Activated CD4-positive, alpha-beta T cell treated with anti-CD3 and anti-CD28 coated beads, Interleukin-2, amount 50 U/mL, for 1 hour (primary cell): ENCODE results near the gene OBSL1.

Source experiments
- DNase-seq: peaks from one replicate; pipeline ENCODE4 v3.0.0-alpha.2; 2020

OBSL1 gene

DNA sequence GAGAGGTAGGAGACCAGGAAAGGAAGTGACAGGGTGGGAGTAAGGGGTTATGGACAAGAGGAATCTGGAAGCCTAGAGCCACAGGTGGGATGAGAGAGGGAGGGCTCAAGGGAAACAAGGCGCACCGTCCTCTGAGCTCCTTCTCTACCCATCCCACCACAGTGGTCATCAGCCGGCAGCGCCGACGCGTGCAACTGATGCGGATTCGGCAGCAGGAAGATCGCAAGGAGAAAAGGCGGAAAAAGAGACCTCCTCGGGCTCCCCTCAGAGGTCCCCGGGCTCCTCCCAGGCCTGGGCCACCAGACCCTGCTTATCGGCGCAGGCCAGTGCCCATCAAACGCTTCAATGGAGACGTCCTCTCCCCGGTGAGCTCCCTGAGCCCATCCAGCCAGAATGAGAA is 22.3 kb downstream of the OBSL1 start:
- no peak for DNase-seq

DNA sequence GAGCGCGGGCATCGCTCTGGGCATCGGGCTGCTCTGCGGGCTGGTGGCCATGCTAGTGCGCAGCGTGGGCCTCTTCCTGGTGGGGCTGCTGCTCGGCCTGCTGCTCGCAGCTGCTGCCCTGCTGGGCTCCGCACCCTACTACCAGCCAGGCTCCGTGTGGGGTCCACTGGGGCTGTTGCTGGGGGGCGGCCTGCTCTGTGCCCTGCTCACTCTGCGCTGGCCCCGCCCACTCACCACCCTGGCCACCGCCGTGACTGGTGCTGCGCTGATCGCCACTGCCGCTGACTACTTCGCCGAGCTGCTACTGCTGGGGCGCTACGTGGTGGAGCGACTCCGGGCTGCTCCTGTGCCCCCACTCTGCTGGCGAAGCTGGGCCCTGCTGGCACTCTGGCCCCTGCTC is 23.7 kb downstream of the OBSL1 start:
- DNase-seq: no peak

DNA sequence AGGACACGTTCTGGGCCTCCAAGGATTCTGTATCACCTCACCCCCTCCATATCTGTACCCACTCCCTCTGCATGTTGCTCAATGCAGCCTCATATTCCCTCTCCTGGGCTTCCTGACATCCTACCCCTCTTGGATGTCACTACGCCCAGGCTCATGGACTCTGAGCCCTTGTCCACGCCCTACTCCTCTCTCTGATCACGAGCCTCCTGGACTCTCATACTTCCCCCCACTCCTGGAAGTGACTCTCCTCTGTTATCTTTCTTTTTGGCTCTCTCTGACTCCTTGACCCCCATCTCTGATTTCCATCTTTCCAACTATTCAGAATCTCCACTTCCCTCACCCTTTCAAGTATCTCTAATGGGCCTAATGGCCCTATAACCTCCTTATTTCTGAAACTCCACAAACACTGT is 25.4 kb downstream of the OBSL1 start:
- DNase-seq: no peak

DNA sequence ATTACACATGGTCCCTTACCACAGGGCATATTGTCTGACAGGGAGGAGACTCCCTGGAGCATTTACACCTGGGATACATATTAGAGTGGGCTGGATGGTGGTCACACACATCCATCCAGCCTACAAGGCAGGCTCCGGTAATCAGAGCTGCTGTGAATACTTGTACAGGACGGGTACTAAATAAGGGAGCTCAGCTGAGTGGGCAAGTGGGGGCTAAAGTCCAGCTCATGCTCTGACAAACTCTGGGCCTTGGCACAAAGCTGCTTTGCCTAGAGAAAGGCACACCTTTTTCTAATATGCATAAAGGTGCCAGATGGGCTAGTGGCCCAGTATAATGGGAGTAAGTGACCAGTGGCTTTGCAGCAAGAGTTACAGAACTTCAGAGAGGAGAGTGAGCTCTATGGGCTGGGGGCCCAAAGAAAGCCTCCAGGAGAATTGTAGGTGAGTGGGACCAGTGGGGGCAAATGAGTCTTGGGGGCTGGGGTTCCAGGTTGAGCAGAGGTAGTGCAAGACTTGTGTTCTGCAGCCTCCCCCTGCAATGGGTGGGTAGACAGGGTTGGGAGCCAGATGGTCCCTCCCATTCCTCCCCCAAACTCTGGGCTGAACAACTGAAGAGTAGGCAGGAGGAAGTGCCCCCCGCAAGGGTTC is 25.9 kb downstream of the OBSL1 start:
- DNase-seq: no peak

DNA sequence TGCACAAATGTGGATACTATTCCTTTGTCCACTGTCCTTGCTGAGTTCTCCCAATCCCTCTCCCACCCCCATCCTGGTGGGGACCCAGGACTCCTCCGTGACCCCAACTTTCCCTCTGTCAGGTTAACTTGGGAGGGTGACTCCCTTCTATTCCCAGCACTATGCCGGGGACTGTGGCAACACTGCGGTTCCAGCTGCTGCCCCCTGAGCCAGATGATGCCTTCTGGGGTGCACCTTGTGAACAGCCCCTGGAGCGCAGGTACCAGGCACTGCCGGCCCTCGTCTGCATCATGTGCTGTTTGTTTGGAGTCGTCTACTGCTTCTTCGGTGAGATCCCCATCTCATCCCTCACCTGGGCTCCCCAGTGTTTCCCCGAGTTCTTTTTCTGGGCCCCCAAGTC is 26.8 kb downstream of the OBSL1 start:
- no peak for DNase-seq

DNA sequence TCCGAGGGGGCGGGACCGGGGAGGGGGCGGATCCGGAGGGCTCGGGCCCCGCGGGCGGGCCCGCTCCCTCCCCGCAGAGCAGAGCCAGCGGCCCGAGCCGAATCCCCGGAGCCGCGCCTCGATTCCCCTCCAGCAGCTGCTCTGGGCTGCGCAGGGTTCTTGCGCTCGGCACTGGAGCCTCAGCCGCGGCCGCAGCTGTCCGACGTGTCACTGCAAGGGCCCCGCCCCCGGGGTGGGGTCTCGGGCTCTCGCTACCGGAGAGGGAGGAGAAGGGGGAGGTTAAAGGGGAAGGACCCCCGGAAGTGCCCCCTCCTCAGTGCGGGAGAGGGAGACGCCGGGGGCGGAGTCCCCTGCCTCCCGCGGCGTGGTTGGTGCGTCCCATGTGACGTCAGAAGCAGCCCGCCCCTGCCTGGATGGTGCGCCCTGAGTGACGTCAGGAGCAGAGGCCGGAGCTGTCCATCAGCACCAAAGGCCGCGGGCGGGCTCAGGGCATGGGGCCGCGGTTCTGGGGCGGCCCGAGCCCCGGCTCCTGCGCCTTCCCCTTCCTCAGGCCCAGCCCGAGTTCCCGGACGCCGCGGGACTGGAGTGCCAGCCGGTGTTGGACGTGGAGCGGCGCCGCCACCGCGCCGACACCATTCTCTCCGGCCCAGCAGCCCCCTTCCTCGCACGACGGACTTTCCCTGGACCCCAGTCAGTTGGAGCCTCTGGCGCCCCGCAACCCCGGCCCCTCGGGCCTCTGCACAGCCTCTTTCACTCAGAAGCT is 27.6 kb downstream of the OBSL1 start, which contains the start of the genes CHPF and TMEM198:
Gene CHPF, minus strand, starts transcription at position 214 of the 763 bp plus-strand sequence. CDS start 271 bp downstream, outside the sequence.
Gene TMEM198, plus strand, starts transcription at position 433 of the 763 bp plus-strand sequence. CDS start 700 bp downstream, outside the sequence.
- DNase-seq: peak; percentile 92

DNA sequence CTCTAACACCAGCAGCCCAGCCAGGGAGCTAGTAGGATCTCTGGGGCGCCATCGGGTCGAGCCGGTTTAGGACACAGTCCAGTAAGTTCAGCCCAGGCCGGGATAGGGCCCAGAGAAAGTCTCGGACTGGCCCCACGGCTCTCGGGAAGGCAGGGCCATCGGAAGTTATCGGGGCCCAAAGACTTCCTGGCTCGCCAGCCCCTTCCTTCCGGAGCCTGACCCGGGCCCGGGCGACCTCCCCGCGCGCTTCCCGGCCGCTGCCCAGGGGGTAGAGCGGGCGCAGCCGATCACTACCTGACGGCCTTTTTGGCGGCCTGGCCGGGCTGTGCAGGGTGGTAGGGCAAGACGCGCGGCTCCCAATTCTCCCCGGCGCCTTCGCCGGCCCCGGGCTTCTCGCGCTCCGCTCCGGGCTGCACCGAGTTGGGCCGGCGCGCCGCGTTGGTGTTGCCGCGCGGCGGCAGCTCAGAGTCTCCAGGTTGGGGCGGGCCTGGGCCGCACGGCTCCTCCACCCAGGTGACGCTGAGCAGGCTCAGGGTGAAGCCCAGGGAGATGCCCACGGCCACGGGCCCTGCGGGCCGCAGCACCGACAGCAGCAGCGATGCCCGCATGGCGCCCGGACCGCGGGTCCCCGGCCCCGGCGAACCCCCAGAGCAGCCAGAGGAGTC is 28.3 kb downstream of the OBSL1 start:
- no peak for DNase-seq

DNA sequence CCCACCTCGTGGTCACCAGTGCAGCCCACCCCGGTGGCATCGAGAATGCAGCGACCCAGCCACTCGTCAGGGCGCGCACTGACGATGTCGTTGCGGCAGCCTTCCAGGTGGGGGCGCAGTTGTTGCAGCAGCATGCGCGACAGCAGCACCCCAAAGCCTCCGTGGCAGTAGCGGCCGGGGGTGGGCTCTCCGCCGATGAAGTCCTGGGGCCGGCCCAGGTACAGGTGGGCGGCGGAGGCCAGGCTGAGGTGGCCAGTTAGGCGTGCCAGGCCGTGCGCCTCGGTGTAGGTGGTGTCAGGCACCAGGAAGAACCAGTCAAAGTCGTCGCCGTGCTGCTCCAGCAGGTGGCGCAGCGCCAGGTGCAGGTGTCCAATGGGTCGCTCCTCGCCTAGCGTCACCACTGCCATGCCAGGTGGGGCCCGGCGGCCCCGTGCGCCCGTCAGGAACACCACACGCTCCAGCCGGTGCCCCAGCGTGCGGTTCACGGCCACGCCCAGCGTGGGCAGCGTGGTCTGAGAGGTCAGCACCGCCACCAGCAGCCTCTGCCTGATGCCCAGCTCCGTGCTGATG is 29.6 kb downstream of the OBSL1 start:
- DNase-seq: peak; percentile 86

DNA sequence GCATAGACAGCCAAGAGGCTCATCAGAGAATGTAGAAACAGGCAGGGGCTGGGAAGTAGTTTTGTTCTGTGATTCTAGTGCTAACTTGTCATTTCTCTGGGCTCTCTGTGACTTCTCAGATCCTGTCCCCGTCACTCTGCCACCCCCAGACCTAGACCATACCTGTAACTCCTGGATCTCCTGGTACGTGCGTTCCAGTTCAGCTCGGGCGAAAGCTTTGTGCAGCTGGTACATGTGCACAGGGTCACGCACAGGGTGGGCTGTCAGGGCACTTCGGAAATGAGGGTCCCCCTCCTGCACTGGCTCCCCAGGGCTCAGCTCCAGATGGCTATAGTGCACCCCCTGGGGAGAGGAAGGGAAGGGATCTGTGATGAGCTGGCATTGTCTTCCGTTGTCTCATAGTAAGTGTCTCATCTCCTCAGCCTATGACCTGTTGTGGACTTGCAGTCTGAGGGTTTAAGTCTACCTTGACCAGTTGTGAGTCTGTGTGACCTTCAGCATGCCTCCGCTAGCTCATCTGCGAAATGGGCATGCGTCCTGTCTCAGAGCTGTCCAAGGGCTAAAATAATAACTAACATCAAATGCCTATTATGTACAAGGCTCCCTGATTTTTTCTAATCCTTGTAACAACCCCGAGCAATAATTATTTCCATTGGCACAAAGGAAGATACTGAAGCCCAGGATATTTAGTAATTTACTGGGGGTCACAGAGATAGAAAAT is 30.4 kb downstream of the OBSL1 start:
- DNase-seq: no peak

DNA sequence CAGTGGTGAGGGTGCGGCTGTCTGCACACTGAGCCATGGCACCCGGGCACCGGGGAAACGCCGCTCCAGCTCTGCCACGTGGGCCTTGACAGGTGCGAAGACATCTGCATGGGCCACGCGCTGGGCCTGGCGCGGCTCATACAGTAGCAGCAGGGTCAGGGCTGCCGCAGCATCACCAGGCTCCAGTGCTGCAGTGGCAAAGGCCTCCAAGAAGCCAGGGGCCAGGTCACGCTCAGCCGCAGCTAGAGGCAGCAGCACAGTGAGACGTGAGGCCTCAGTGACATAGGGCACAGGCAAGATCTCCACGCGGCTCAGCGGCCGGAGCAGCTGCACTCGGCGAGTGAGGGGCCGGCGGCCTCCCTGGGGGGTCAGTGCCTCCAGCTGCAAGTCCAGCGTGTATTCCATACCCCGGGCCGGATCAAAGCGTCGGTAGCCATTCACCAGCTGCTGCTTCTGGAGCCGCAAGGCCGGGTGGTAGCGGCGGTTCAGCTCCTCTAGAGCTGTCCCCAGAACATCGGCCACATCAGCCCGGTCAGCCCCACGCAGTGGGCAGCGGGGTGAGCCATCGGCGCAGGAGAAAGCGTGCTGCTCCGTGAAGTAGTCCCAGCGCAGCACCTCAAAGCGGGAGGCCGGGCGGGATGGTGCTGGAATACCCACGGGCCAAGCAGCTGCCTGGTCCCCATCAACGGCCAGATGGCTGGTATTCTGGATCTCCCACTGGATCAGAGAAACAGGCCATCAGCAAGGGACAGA is 31.2 kb downstream of the OBSL1 start:
- DNase-seq: no peak

DNA sequence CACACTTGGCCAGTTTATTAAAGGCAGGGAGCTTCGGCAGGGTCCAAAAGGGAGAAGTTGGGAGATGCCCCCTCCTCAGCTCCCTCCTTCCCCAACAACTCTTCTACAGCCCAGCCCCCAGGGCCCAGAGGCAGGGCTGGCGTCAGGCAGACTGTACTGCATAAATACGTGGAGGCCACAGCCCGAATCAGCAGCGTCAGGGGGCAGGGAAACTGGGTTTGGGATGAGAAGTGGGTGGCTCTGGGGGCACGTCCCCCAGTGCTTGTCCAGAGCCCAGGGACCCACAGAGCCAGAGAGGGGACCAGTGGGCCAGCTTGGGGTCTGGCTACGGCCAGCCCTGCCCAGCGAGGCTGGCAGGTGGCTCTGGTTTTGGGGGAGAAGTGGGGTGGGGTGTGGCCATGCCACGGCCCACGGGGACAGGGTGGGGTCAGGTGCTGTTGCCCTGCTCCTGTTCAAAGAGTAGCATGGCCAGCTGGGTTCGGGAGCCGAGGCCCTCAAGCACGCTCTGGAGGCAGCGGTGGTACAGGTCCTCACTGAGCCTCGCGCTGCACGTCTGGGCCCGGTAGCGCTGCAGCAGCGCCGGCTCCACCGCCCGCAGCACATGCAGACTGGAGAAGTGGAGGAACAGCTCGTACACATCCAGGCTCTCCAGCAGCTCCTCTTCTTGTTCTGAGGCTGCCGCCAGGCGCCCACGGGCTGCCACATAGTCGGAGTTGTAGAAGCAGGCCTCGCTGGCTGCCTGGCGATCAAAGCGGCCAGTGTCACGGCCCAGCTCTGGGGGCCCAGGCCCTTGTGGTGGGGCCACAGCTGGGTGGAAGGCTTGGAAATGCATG is 32.2 kb downstream of the OBSL1 start:
- DNase-seq: no peak

DNA sequence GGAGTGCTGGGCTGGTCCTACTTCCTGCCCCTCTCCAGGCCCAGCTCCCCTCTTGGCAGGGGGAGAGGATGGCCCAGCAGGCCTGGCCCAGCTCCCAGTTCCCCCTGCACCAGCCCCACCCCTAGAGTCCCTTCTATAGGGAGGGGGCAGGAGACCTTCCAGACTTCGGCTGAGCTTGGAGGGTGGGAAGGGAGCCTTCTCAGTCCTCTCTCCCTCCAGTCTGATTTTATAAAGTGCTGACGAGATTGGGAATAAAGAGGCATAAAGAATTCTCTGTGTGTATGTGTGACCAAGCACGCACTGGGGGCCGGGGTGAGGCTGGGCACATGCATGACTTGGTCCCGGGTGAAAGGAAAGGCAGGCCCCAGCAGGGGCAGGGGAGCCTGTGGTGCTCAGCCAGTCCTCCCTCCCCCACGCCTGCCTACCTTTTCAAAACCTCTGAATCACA is 32.8 kb downstream of the OBSL1 start:
- DNase-seq: no peak

DNA sequence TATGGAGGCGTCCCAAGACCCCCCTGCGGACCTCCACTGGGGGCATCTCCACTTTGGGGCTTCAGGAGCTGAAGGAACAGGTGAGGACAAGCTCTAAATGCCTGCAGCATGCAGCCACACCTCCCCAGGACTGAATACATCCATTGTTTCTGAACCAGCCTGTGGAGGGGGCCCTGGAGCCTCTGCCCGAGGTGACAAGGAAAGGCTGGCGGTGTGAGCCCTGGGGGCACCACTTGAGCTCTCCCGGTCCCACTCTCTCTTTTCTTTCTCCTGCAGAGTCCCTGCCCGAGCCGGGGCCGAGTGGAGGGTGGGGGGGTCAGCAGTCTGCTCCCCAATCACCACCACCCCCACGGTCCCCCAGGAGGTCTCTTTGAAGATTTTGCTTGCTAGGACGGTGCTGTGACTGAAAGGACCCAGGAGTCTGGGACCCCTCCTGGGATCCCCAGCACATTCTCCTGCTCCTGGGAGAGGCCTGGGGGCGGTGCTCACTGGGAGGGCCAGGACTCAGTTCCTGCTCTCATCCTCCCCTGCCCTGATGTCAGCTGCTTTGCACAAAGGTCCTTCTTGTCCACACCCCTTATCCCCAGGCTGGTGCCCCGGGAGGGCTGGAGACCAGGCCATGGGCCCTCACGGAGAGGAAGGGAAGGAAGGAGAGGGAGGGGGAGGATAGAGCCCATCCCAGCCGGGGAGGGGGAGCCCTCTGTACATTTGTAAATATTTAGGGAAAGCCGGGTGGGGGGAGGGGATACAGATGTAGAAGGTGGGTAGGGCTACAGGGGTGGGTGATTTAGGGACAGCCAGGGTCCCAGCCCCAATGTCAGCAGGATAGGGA is 33.5 kb downstream of the OBSL1 start:
- no peak for DNase-seq

DNA sequence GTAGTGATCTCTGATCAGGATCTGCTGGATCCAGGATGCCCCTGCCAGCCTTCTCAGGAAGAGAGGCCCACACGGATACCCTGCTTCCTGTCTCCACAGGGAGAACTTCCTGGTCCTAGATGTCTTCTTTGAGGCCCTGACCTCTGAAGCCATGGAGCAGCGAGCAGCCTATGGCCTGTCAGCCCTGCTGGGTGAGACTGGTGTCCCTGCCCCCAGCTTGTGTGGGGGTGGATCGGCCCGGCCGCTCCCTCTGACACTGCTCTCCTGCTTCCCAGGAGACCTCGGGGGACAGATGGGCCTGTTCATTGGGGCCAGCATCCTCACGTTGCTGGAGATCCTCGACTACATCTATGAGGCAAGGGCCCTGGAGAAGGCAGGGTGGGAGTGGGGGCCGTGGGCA is 34.4 kb downstream of the OBSL1 start:
- DNase-seq: no peak

DNA sequence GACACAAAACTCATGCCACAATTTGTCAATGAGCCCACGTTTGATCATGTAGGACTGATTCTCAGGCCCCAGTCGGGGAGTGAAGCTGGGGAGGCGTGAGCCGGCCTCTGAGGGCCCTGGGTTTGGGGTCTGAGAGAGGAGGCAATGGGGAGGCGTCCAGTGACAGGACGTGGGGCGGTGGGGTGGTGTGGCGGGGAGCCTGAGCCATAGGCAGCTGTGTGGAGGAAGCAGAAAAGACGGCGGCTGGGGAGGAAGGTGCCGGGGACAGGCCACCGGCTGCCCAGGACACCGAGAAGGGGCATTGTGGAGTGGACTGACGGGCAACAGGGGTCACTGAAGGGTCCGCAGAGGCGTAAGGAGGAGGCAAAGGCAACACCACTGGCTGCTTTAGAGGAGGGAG is 34.9 kb downstream of the OBSL1 start:
- no peak for DNase-seq

DNA sequence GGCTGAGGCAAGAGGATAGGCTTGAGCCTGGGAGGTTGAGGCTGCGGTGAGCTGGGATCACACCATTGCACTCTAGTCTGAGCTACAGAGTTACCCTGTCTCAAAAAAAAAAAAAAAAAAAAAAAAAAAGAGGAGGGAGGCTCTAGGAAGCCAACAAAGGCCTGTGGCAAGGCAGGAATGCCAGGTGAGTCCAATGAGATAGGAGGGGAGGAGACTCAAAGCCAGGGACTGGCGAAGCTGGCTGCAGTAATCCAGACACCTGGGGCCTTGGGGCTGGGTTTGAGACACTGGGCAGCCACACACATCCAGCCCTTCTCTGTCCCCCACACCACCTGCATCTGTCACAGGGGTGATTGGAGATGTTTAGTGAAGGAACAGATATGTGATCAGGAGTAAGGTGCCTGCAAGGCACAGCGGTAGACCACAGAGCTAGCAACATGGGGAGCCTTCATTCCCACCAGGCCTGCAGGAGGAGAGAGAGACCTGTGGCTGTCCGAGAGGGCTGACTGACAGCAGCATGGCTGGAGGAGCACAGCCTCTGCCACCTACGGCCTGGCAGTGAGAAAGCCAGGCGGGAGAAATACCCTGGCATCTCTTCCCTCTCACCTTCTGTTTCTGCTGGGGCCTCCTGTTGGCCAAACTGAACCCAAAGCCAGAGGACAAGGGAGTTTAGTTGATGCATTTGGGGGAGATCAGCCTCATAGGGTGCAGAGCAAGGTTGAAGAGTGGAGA is 37.2 kb downstream of the OBSL1 start:
- DNase-seq: no peak

DNA sequence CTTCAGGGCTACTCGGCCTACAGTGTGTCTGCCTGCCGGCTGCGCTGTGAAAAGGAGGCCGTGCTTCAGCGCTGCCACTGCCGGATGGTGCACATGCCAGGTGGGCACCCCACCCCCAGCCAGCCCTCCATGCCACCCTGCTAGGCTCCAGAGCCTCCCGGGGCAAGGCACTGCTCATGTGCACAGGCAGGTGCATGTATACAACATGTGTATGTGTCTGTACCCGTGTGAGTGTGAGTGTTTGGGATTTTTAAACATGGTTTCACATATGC is 39.0 kb downstream of the OBSL1 start:
- DNase-seq: no peak

DNA sequence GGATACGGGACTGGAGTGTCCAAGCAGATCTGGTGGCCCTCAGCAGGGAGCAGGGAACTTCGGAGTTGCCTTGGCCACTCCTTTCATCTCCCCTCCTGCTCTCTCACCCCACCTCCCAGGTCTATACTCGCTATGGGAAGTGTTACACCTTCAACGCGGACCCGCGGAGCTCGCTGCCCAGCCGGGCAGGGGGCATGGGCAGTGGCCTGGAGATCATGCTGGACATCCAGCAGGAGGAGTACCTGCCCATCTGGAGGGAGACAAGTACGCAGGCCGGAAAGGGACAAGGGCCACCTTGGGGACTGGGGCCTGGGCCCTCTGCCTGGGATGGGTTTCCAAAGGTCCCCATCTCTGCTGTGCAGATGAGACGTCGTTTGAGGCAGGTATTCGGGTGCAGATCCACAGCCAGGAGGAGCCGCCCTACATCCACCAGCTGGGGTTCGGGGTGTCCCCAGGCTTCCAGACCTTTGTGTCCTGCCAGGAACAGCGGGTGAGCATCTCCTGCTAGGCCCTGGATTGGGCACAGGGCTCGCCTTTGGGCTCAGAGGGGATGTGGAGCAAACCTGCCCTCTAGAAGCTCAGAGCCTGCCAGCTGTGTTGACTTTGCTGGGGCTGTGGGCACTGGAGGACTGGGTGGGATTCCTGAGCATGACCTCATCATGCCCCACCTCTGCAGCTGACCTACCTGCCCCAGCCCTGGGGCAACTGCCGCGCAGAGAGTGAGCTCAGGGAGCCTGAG is 39.5 kb downstream of the OBSL1 start:
- no peak for DNase-seq
